Loucy (cell line): Measurements from ENCODE around the gene DIP2B.

Source experiments
- H2AFZ ChIP-seq: fragments of 200-600 bp; sonication (generic); 2 replicates; pipeline ENCODE4 v1.6.0; 2016; ENCODE audit warnings: antibody characterized with exemption, mild to moderate bottlenecking, low read length, moderate library complexity
- H3F3A ChIP-seq: fragments of 200-600 bp; 2 replicates; pipeline ENCODE4 v1.6.0; 2016; ENCODE audit warnings: antibody characterized with exemption, low read depth, mild to moderate bottlenecking
- H3K27me3 ChIP-seq: fragments of 200-600 bp; sonication (generic); 2 replicates; pipeline ENCODE4 v1.6.1; 2014; ENCODE audit warnings: low read length, mild to moderate bottlenecking; ENCODE audit not compliant: insufficient read depth, poor library complexity, severe bottlenecking
- H3K36me3 ChIP-seq: fragments of 200-600 bp; sonication (generic); 2 replicates; pipeline ENCODE4 v1.6.1; 2016; ENCODE audit warnings: low read length; ENCODE audit not compliant: insufficient read depth
- H3K4me1 ChIP-seq: fragments of 200-600 bp; sonication (generic); 2 replicates; pipeline ENCODE4 v1.5.1; 2014; ENCODE audit warnings: low read length, mild to moderate bottlenecking; ENCODE audit not compliant: insufficient read depth, poor library complexity, severe bottlenecking
- H3K4me2 ChIP-seq: fragments of 200-600 bp; sonication (generic); 2 replicates; pipeline ENCODE4 v1.6.0; 2014; ENCODE audit warnings: antibody characterized with exemption, low read length, low read depth, mild to moderate bottlenecking; ENCODE audit not compliant: poor library complexity, severe bottlenecking
- H3K4me3 ChIP-seq: fragments of 200-600 bp; sonication (generic); 2 replicates; pipeline ENCODE4 v1.5.1; 2014; ENCODE audit warnings: low read length, mild to moderate bottlenecking, mixed read lengths; ENCODE audit not compliant: poor library complexity, severe bottlenecking
- H3K79me2 ChIP-seq: fragments of 200-600 bp; sonication (generic); 2 replicates; pipeline ENCODE4 v1.6.1; 2014; ENCODE audit warnings: low read length; ENCODE audit not compliant: insufficient read depth
- H3K9ac ChIP-seq: fragments of 200-600 bp; sonication (generic); 2 replicates; pipeline ENCODE4 v1.6.0; 2014; ENCODE audit warnings: mild to moderate bottlenecking, low read depth, low read length, moderate library complexity; ENCODE audit not compliant: poor library complexity, severe bottlenecking
- H3K9me2 ChIP-seq: fragments of 200-600 bp; sonication (generic); replicated peaks from 2 replicates; pipeline ENCODE4 v1.6.1; 2016; ENCODE audit warnings: low read depth, low read length, mixed read lengths
- H3K9me3 ChIP-seq: fragments of 200-600 bp; sonication (generic); 2 replicates; pipeline ENCODE4 v1.6.1; 2014; ENCODE audit warnings: mild to moderate bottlenecking, antibody characterized with exemption, low read length, low read depth; ENCODE audit not compliant: insufficient read depth
- H4K20me1 ChIP-seq: fragments of 200-600 bp; sonication (generic); 2 replicates; pipeline ENCODE4 v1.6.0; 2014; ENCODE audit warnings: antibody characterized with exemption, low read length, mild to moderate bottlenecking; ENCODE audit not compliant: insufficient read depth, poor library complexity, severe bottlenecking
- CTCF ChIP-seq: fragments of 200-600 bp; sonication (generic); conservative IDR thresholded peaks from 2 replicates; pipeline ENCODE4 v1.5.1; 2014; ENCODE audit warnings: mild to moderate bottlenecking, antibody characterized with exemption, low read length
- EZH2phosphoT487 ChIP-seq: fragments of 200-600 bp; IDR thresholded peaks from 2 replicates; pipeline ENCODE4 v1.6.1; 2018; ENCODE audit warnings: antibody characterized with exemption, mild to moderate bottlenecking, moderate library complexity, borderline replicate concordance

The DIP2B gene

GRCh38 chr12:50647479-50647878, 142.7 kb downstream of the DIP2B start:
- Histone ChIP-seq H3K27me3 (no peaks in the 10 kb centered on the region), H3K79me2 (0 out of 2 replicates have a peak, but pooled peaks cover 4% of the 10 kb centered on the region), H3K36me3 (peaks cover 22% of the 10 kb centered on the region; the same call in 1 of the 2 replicates), H3F3A (no peaks in the 10 kb centered on the region), H3K9ac (no peak overlapping the region), H3K9me2 (no peaks in the 10 kb centered on the region), H3K4me1 (peaks cover 3% of the 10 kb centered on the region), H2AFZ (no peak overlapping the region), H3K9me3 (no peaks in the 10 kb centered on the region), H4K20me1 (no peaks in the 10 kb centered on the region), H3K4me2 (no peak overlapping the region), H3K4me3 (no peak overlapping the region)
- TF ChIP-seq EZH2phosphoT487 (no peak), CTCF (no peak)

GRCh38 chr12:50650285-50650684, 145.5 kb downstream of the DIP2B start:
- H3K79me2 ChIP-seq = 0 out of 2 replicates have a peak, but pooled peaks cover 4% of the 10 kb centered on the region
- no peaks in the 10 kb centered on the region for H4K20me1 ChIP-seq
- TF ChIP-seq EZH2phosphoT487 (no peak), CTCF (no peak)
- H3K9me2 ChIP-seq = no peaks in the 10 kb centered on the region
- H3K4me2 ChIP-seq = no peak overlapping the region
- peaks cover 2% of the 10 kb centered on the region for H3K4me1 ChIP-seq
- H3K27me3 ChIP-seq = no peaks in the 10 kb centered on the region
- H3K4me3 ChIP-seq = no peak overlapping the region
- H3F3A ChIP-seq = no peaks in the 10 kb centered on the region
- H3K9me3 ChIP-seq = no peaks in the 10 kb centered on the region
- no peak overlapping the region for H2AFZ ChIP-seq
- H3K9ac ChIP-seq = no peak overlapping the region
- H3K36me3 ChIP-seq = 0 out of 2 replicates have a peak, but pooled peaks cover 3% of the 10 kb centered on the region

- H4K20me1 ChIP-seq = no peaks in the 10 kb centered on the region
- H3K4me2 ChIP-seq = no peak overlapping the region
- H3K4me3 ChIP-seq = no peak overlapping the region
- H3K9me2 ChIP-seq = no peaks in the 10 kb centered on the region
- no peak for TF ChIP-seq CTCF
- TF ChIP-seq EZH2phosphoT487 = no peak
- H3K9ac ChIP-seq = no peak overlapping the region
- H3K9me3 ChIP-seq = no peaks in the 10 kb centered on the region
- H2AFZ ChIP-seq = no peak overlapping the region
- H3K79me2 ChIP-seq = peaks cover 7% of the 10 kb centered on the region; the same call in 1 of the 2 replicates
- no peaks in the 10 kb centered on the region for H3F3A ChIP-seq
- no peaks in the 10 kb centered on the region for H3K27me3 ChIP-seq
- peaks cover 5% of the 10 kb centered on the region; the same call in 1 of the 2 replicates for H3K36me3 ChIP-seq
- peaks cover 6% of the 10 kb centered on the region for H3K4me1 ChIP-seq
Measured at GRCh38 chr12:50655374-50655921, 150.7 kb downstream of the DIP2B start.
